GM12878 (cell line): ENCODE results near the gene KLF8. TPM values are rescaled to one million over a fixed set of nuclear protein-coding genes. Genes with fewer than 3 reads are reported as not detected.

Experiments
- ATAC-seq: fragments of 200-7000 bp; cut with Tn5 transposase; 3 replicates; pipeline ENCODE4 v1.9.1; 2020; ENCODE audit warnings: mild to moderate bottlenecking, moderate library complexity
- BruUV-seq: library from RNA; stranded (reverse); fragments of 400-500 nt; replicated peaks from 2 replicates; lab custom pipeline; 2021; lab: Mats Ljungman, UMichigan
- CTCF ChIA-PET: fragments of 300-600 bp; sonication (Branson Sonifier 250); formaldehyde crosslinking; extraction: SDS; loops from one replicate; lab custom pipeline; 2021; ENCODE audit warnings: inconsistent platforms; lab: Yijun Ruan, JAX
- POLR2A ChIA-PET: fragments of 350-600 bp; formaldehyde crosslinking; extraction: SDS; loops from one replicate; lab custom pipeline; 2021; ENCODE audit warnings: inconsistent platforms; lab: Charles Lee
- RAD21 ChIA-PET: fragments of 300-600 bp; sonication (Branson Sonifier 250); formaldehyde crosslinking; loops from one replicate; lab custom pipeline; 2023; ENCODE audit warnings: antibody characterized with exemption; ENCODE audit not compliant: unreplicated experiment; lab: Charles Lee
- SMC1A ChIA-PET: fragments of 300-600 bp; sonication (Branson Sonifier 250); formaldehyde crosslinking; loops from one replicate; lab custom pipeline; 2023; ENCODE audit not compliant: unreplicated experiment, uncharacterized antibody; lab: Charles Lee
- DNase-seq: peaks from one replicate; pipeline ENCODE4 v3.0.0-alpha.2; 2011; ENCODE audit warnings: low read depth, low spot score
- FAIRE-seq: peaks from 3 replicates; lab custom pipeline; 2011; peaks lifted over from hg19 to GRCh38; lab: Jason Lieb, UNC
- H2AFZ ChIP-seq: 2 replicates; pipeline ENCODE4 v1.6.0; 2011; ENCODE audit warnings: low read depth, low read length, control low read depth; ENCODE audit not compliant: control insufficient read depth
- H3K27ac ChIP-seq: 2 replicates; pipeline ENCODE4 v1.5.1; 2011; ENCODE audit warnings: control low read depth; ENCODE audit not compliant: control insufficient read depth, insufficient read depth
- H3K27me3 ChIP-seq, 2 experiments: replicated peaks in 1 of 2; 2 replicates each; pipeline versions ENCODE4 v1.6.0 to v1.6.1; 2011; ENCODE audit warnings: low read length in 1 of 2; ENCODE audit not compliant: control insufficient read depth in 2 of 2, insufficient read depth in 2 of 2
- H3K36me3 ChIP-seq, 2 experiments: 2 replicates each; pipeline ENCODE4 v1.5.1; 2011; ENCODE audit warnings: low read length in 1 of 2; ENCODE audit not compliant: control insufficient read depth in 2 of 2, insufficient read depth in 2 of 2
- H3K4me1 ChIP-seq: 2 replicates; pipeline ENCODE4 v1.6.1; 2011; ENCODE audit warnings: mild to moderate bottlenecking, low read length, moderate library complexity, mixed read lengths; ENCODE audit not compliant: control insufficient read depth, insufficient read depth
- H3K4me2 ChIP-seq: 2 replicates; pipeline ENCODE4 v1.6.0; 2011; ENCODE audit warnings: control low read depth; ENCODE audit not compliant: control insufficient read depth, insufficient read depth
- H3K4me3 ChIP-seq: fragments of 200-600 bp; sonication (generic); 2 replicates; pipeline ENCODE4 v1.5.1; 2016
- H3K79me2 ChIP-seq: 2 replicates; pipeline ENCODE4 v1.6.0; 2011; ENCODE audit warnings: low read length; ENCODE audit not compliant: control insufficient read depth, insufficient read depth
- H3K9ac ChIP-seq: 2 replicates; pipeline ENCODE4 v1.8.0; 2011; ENCODE audit warnings: low read length, control low read depth, mixed read lengths; ENCODE audit not compliant: control insufficient read depth, insufficient read depth
- H3K9me3 ChIP-seq: replicated peaks from 3 replicates; pipeline ENCODE4 v1.5.1; 2011; ENCODE audit warnings: mild to moderate bottlenecking, low read length; ENCODE audit not compliant: control insufficient read depth, insufficient read depth
- H4K20me1 ChIP-seq: 2 replicates; pipeline ENCODE4 v1.6.0; 2011; ENCODE audit not compliant: control insufficient read depth, insufficient read depth
- BMI1 ChIP-seq: fragments of 450-650 bp; IDR thresholded peaks from 2 replicates; pipeline ENCODE4 v1.6.1; 2016; ENCODE audit warnings: mild to moderate bottlenecking, moderate library complexity, borderline replicate concordance
- CUX1 ChIP-seq: IDR thresholded peaks from 2 replicates; pipeline ENCODE4 v1.6.1; 2012; ENCODE audit warnings: improper control_type of control experiment, low read depth, low read length; ENCODE audit not compliant: insufficient replicate concordance
- EZH2 ChIP-seq: IDR thresholded peaks from 2 replicates; pipeline ENCODE4 v1.6.1; 2012; ENCODE audit warnings: low read depth, mild to moderate bottlenecking, control low read depth, inconsistent platforms, low read length, borderline replicate concordance; ENCODE audit not compliant: control insufficient read depth
- GABPA ChIP-seq: IDR thresholded peaks from 2 replicates; pipeline ENCODE4 v1.6.1; 2014; ENCODE audit warnings: antibody characterized with exemption, low read depth, mild to moderate bottlenecking, inconsistent platforms
- HDAC2 ChIP-seq: fragments of 200-600 bp; sonication (generic); IDR thresholded peaks from 2 replicates; pipeline ENCODE4 v1.6.1; 2017
- NRF1 ChIP-seq: conservative IDR thresholded peaks from 2 replicates; pipeline ENCODE4 v1.6.1; 2011; ENCODE audit warnings: mild to moderate bottlenecking, low read depth, low read length, improper control_type of control experiment
- SKIL ChIP-seq: fragments of 450-650 bp; IDR thresholded peaks from 2 replicates; pipeline ENCODE4 v1.6.1; 2017; ENCODE audit warnings: mild to moderate bottlenecking, low read depth, inconsistent platforms; ENCODE audit not compliant: poor library complexity, severe bottlenecking
- SP1 ChIP-seq: IDR thresholded peaks from one replicate; pipeline ENCODE4 v1.6.1; 2011; ENCODE audit warnings: low read depth, low read length
- SUZ12 ChIP-seq: fragments of 200-600 bp; sonication (generic); IDR thresholded peaks from one replicate; pipeline ENCODE4 v1.6.1; 2018; ENCODE audit warnings: antibody characterized with exemption, mild to moderate bottlenecking; ENCODE audit not compliant: unreplicated experiment
- TCF7 ChIP-seq: IDR thresholded peaks from 2 replicates; pipeline ENCODE4 v1.6.1; 2014; ENCODE audit warnings: antibody characterized with exemption, borderline replicate concordance
- ZBED1 ChIP-seq: IDR thresholded peaks from 2 replicates; pipeline ENCODE4 v1.6.1; 2016; ENCODE audit warnings: borderline replicate concordance
- ZSCAN29 ChIP-seq: fragments of 450-650 bp; IDR thresholded peaks from 2 replicates; pipeline ENCODE4 v1.6.1; 2017; ENCODE audit warnings: mild to moderate bottlenecking, moderate library complexity
- WGBS: methylation state at CpG from one replicate; pipeline ENCODE4 v1.1.6; 2016; ENCODE audit warnings: low lambda C conversion rate; ENCODE audit not compliant: insufficient replicate concordance, insufficient coverage; ENCODE audit errors: missing lambda C conversion rate; 5-methylcytosine and 5-hydroxymethylcytosine counted together
- in situ Hi-C: fragments of 300-500 bp; cut with MboI; formaldehyde crosslinking; loops from 9 replicates; pipeline ENCODE4 v1.14.3; 2018; ENCODE audit warnings: mixed read lengths
- intact Hi-C: fragments of 100-400 bp; cut with micrococcal nuclease; formaldehyde crosslinking; loops from one replicate; pipeline ENCODE4 v1.14.2; 2022; ENCODE audit not compliant: unreplicated experiment
- polyA plus RNA-seq, 11 experiments: library from polyadenylated mRNA; depleted of rRNA in 4 of 11; unstranded in 6 of 11; stranded (reverse) in 5 of 11; fragments of >200 nt; fragmentation: Nextera tagmentation in 4 of 11; fragmentation: Illumina TruSeq in 1 of 11; extraction: Ambion mirVana in 4 of 11; extraction: Trizol in 1 of 11; gene quantifications; 1 replicate in 1 of 11; 2 replicates in 10 of 11; pipeline versions ENCODE4 v1.2.1 to v1.2.3, GENCODE V29; 2011 to 2016; ENCODE audit warnings: inconsistent platforms in 2 of 11, missing spikeins in 2 of 11, low read depth in 1 of 11
- total RNA-seq, 4 experiments: library from RNA; depleted of rRNA in 3 of 4; stranded (reverse); fragments of >200 nt in 3 of 4; fragmentation: Illumina TruSeq in 1 of 4; extraction: Trizol in 1 of 4; gene quantifications; 2 replicates each; pipeline versions ENCODE4 v1.2.1 to v1.2.3, GENCODE V29; 2013 to 2021

KLF8 gene
- total and polyA plus RNA-seq, 10 of the 15 experiments (the other 5 are each of a cell fraction or from before 2014, with no cell fraction given) = 0.31 to 27.3 (median 0.99) TPM

GRCh38 chrX:56231537-56232090 lies 542 bp upstream of the KLF8 start:
- RAD21 ChIA-PET = interaction anchor here (1.0 to 2.5 kb wide), 3 partner anchors 314 to 496 kb away, joined by 3 to 8 read pairs (median 5); no protein-coding TSS in a partner anchor
- SMC1A ChIA-PET = interaction anchor here (0.8 to 2.5 kb wide), 4 partner anchors 14 to 497 kb away, joined by 3 to 9 read pairs (median 3); no protein-coding TSS in a partner anchor
- H3K4me2 ChIP-seq = no peak overlapping the region
- no peak overlapping the region for H3K4me3 ChIP-seq
- no peak for FAIRE-seq
- intact Hi-C loops = loop anchor here (5.0 kb wide), 2 partner anchors 314 to 514 kb away; partner anchors contain the start of gene RRAGB
- H3K4me1 ChIP-seq = no peaks in the 10 kb centered on the region
- no peaks in the 10 kb centered on the region for H3K9me3 ChIP-seq
- WGBS = 54% methylated on average over 10 of the region's 10 CpGs
- TF ChIP-seq CUX1 (no peak), GABPA (no peak), TCF7 (no peak), ZSCAN29 (no peak), NRF1 (no peak), SUZ12 (no peak), ZBED1 (no peak), EZH2 (no peak), SP1 (no peak), SKIL (no peak), BMI1 (no peak), HDAC2 (no peak)
- no peak overlapping the region for H2AFZ ChIP-seq
- H3K36me3 ChIP-seq = no peaks in the 10 kb centered on the region
- in situ Hi-C loops = loop anchor here (25.0 kb wide), 2 partner anchors 744 to 1069 kb away; partner anchors contain the start of gene USP51
- DNase-seq = no peak
- H3K27ac ChIP-seq = no peak overlapping the region
- no TSS peak for BruUV-seq
- no peak for ATAC-seq
- POLR2A ChIA-PET = no interaction called here
- H3K79me2 ChIP-seq = no peaks in the 10 kb centered on the region
- no peaks in the 10 kb centered on the region for H4K20me1 ChIP-seq
- CTCF ChIA-PET = interaction anchor here (1.5 to 8.6 kb wide), 4 partner anchors 10 to 502 kb away, joined by 4 to 58 read pairs (median 16); no protein-coding TSS in a partner anchor
- no peak overlapping the region for H3K9ac ChIP-seq
- H3K27me3 ChIP-seq = no peaks in the 10 kb centered on the region
